Measurements from ENCODE around the gene AUNIP. TPM values are rescaled to one million over a fixed set of nuclear protein-coding genes. Genes with fewer than 3 reads are reported as not detected.
A peak's percentile ranks its signal among the peaks of the same experiment; 100 is the strongest.

Gene AUNIP
- total and polyA plus RNA-seq, 10 donors = 0.07 to 1.3 (median 0.61) TPM; not detected in 3

DNA sequence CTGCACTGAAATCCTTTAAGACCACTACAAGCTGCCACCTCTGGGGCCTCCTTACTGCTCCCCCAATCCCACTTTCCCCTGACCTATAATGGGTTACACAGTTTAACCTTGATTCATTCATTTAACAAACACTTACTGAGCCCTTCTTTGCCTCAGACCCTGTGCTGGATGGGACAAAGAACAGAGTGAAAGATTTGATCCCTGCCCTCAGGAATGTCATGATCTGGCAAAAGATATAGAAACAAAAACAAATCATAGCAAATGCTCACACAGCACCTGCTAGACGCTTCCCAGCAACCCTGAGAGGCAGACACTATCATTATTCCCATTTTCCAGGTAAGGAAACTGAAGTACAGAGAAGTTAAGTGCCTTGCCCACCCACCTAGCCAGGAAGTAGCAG is 7.0 kb upstream of the AUNIP start:
- Histone ChIP-seq H3K4me3 (no peak overlapping the region), H3K27me3 (replicated peaks in 1 of 7) (no peaks in the 10 kb centered on the region), H3K9me3 (no peaks in the 10 kb centered on the region), H3K27ac (no peak overlapping the region), H3K36me3 (peaks cover 0 to 62% (median 10%) of the 10 kb centered on the region in 6 donors), H3K4me1 (peaks cover 5 to 36% (median 23%) of the 10 kb centered on the region in 6 donors)
- TF ChIP-seq POLR2A (IDR thresholded peaks at IDR 0.05) (no peak), POLR2AphosphoS5 (IDR thresholded peaks at IDR 0.05) (no peak)
- TF ChIP-seq, protein P1, sequence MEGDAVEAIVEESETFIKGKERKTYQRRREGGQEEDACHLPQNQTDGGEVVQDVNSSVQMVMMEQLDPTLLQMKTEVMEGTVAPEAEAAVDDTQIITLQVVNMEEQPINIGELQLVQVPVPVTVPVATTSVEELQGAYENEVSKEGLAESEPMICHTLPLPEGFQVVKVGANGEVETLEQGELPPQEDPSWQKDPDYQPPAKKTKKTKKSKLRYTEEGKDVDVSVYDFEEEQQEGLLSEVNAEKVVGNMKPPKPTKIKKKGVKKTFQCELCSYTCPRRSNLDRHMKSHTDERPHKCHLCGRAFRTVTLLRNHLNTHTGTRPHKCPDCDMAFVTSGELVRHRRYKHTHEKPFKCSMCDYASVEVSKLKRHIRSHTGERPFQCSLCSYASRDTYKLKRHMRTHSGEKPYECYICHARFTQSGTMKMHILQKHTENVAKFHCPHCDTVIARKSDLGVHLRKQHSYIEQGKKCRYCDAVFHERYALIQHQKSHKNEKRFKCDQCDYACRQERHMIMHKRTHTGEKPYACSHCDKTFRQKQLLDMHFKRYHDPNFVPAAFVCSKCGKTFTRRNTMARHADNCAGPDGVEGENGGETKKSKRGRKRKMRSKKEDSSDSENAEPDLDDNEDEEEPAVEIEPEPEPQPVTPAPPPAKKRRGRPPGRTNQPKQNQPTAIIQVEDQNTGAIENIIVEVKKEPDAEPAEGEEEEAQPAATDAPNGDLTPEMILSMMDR (IDR thresholded peaks at IDR 0.05 in 8 of 11, conservative IDR thresholded peaks at IDR 0.05 in 3 of 11) = no peak
- DNase-seq = no peak
- intact Hi-C loops (cut with DNase I; ENCODE audit: low total_unique reads) = no loop called here
- WGBS, 5 donors = 76 to 90% (median 84%) methylated on average over 1 of the region's 1 CpG

DNA sequence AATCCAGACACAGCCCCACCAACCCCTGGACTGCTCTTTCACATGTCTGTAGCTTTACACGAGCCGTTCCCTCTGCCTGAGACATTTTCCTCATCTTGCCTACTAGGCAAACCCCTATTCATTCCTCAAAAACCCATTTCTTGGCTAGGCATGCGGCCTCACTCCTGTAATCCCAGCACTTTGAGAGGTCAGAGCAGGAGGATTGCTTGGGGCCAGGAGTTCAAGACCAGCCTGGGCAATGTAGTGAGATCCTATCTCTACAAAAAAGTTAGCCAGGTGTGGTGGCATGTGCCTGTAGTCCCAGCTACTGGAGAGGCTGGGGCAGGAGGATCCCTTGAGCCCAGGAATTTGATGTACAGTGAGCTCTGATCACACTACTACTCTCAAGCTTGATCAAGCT is 5.2 kb upstream of the AUNIP start:
- no peak overlapping the region for H3K4me3 ChIP-seq
- peaks cover 0 to 53% (median 10%) of the 10 kb centered on the region in 6 donors for H3K36me3 ChIP-seq
- no peaks in the 10 kb centered on the region for H3K9me3 ChIP-seq
- intact Hi-C loops (cut with DNase I; ENCODE audit: low total_unique reads) = no loop called here
- TF ChIP-seq POLR2A (IDR thresholded peaks at IDR 0.05) = no peak
- TF ChIP-seq, protein P1 (IDR thresholded peaks at IDR 0.05 in 8 of 11, conservative IDR thresholded peaks at IDR 0.05 in 3 of 11) = no peak
- TF ChIP-seq POLR2AphosphoS5 (IDR thresholded peaks at IDR 0.05) = no peak
- no peak overlapping the region for H3K27ac ChIP-seq
- WGBS, 5 donors = 79 to 93% (median 88%) methylated on average over 3 of the region's 3 CpGs
- peaks cover 6 to 34% (median 24%) of the 10 kb centered on the region in 6 donors for H3K4me1 ChIP-seq
- no peaks in the 10 kb centered on the region for H3K27me3 ChIP-seq (replicated peaks in 1 of 7)
- DNase-seq = no peak

DNA sequence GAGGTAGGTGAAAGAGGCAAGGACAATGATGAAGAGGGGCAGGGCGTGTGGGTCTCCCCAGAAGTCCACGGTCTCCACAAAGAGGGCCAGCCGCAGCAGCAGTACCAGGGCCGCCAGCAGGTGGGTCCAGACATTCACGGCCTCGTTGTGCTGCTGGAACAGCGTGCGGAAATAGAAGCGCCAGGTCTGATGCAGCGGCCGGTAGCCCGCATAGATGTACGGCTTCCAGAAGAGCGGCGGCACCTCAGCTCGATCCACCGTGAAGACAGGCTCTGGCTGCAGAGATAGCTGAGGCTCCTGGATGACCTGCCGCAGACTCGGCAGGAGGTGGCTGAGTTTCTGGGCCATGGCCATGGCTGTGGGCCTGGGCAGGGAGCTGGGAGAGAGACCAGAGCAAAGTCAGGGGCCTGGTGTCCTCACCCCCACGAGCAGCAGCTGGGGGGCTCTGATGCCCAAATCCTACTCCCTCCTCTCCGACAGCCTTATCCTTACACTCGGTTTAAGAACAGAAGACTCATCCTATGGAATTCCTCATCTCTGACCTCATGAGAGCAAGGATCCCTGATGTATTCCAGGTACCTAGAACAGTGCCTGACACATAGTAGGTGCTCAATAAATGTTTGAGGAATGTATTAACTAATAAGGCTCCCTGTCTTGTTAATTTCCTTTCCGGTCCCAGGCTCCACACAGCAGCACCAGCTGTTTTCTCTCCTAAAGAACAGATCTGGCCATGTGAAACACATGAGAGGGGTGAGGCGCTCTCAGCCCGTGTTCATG is 4.4 kb upstream of the AUNIP start:
- Histone ChIP-seq H3K36me3 (peaks cover 0 to 45% (median 10%) of the 10 kb centered on the region in 6 donors), H3K4me1 (peaks cover 10 to 36% (median 29%) of the 10 kb centered on the region in 6 donors), H3K4me3 (no peak overlapping the region), H3K27me3 (replicated peaks in 1 of 7) (no peaks in the 10 kb centered on the region), H3K9me3 (no peaks in the 10 kb centered on the region), H3K27ac (no peak overlapping the region)
- 92 to 96% (median 94%) methylated on average over 25 of the region's 25 CpGs for WGBS, 5 donors
- TF ChIP-seq, protein P1 (IDR thresholded peaks at IDR 0.05 in 8 of 11, conservative IDR thresholded peaks at IDR 0.05 in 3 of 11) = no peak
- TF ChIP-seq POLR2A (IDR thresholded peaks at IDR 0.05) = no peak
- peak in 1 of 3 donors; percentile 34 for TF ChIP-seq POLR2AphosphoS5 (IDR thresholded peaks at IDR 0.05)
- intact Hi-C loops (cut with DNase I; ENCODE audit: low total_unique reads) = no loop called here
- no peak for DNase-seq

DNA sequence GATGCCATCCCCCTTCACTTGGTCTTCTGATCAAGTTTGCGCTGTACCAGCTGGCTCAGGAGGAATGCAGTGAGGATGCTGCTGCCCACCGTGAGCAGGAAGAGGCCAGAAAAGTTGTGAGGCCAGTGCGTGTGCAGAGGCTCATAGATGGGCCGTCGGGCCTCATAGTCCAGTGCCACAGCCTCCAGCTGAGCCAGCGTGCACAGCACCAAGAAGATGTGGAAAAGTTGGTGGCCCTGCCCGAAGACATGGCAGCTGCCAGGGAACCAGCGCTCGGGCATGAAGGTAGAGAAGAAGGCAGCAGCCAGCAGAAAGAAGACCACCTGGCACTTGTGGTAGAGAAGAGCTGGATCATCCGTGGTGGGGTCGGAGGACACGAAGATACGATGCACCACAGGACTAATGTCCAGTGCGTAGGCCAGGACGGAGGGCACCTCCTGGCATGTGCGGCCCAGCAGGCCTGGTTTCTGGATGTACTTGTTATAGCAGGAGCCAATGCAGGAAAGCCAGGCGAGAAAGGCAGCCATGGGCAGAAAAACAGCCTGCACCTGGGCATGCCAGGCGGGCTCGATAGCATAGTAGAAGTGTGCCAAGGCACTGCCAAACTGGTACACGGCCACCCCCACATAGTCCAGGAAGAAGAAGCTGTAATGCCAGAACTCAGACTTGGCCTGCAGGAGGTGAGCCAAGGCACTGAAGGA is 3.7 kb upstream of the AUNIP start:
- intact Hi-C loops (cut with DNase I; ENCODE audit: low total_unique reads) = no loop called here
- no peak for DNase-seq

More for the DNA sequence above, 3.7 kb upstream of the AUNIP start:
- peaks cover 12 to 43% (median 33%) of the 10 kb centered on the region in 6 donors for H3K4me1 ChIP-seq
- H3K4me3 ChIP-seq = no peak overlapping the region
- H3K27ac ChIP-seq = no peak overlapping the region
- no peaks in the 10 kb centered on the region for H3K27me3 ChIP-seq (replicated peaks in 1 of 7)
- peaks cover 0 to 38% (median 10%) of the 10 kb centered on the region in 6 donors for H3K36me3 ChIP-seq
- no peak for TF ChIP-seq POLR2A (IDR thresholded peaks at IDR 0.05)
- WGBS, 5 donors = 90 to 96% (median 94%) methylated on average over 20 of the region's 20 CpGs
- no peaks in the 10 kb centered on the region for H3K9me3 ChIP-seq
